OCI-LY7 (cell line): ENCODE measurements around the gene CETP.

ENCODE experiments used
- EZH2phosphoT487 ChIP-seq: fragments of 200-600 bp; sonication (generic); IDR thresholded peaks from 2 replicates; pipeline ENCODE4 v1.6.1; 2018; ENCODE audit warnings: low read depth, borderline replicate concordance, mild to moderate bottlenecking, mixed run types, antibody characterized with exemption, low read length, moderate library complexity, mixed read lengths
- TF ChIP-seq, protein P1 (sequence below): fragments of 200-600 bp; sonication (generic); conservative IDR thresholded peaks from 2 replicates; pipeline ENCODE4 v1.5.1; 2014; ENCODE audit warnings: mild to moderate bottlenecking, antibody characterized with exemption, low read length, moderate library complexity, mixed read lengths

DNA sequence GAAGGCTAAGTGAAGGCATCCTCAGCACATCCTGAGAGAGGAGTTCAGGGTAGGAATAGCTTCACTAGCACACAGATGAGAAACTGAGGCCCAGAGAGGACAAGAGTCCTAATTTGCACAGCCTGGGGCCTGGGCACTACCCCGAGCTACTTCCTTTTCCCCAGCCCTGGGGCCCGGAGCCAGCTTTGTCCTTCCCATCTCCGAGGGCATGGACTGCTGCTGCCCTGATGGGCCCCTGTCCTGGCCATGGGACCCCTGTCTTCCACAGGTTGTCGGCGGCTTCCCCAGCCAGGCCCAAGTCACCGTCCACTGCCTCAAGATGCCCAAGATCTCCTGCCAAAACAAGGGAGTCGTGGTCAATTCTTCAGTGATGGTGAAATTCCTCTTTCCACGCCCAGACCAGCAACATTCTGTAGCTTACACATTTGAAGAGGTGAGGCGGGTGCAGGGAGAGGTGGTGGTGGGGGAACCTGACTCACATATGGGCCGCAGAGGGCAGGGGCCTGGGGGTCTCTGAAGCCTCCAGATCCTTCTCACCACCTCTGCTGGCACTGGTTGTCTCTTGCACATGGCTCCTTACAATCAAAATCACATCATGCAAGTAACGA is 16.2 kb downstream of the CETP start:
- TF ChIP-seq, protein P1, sequence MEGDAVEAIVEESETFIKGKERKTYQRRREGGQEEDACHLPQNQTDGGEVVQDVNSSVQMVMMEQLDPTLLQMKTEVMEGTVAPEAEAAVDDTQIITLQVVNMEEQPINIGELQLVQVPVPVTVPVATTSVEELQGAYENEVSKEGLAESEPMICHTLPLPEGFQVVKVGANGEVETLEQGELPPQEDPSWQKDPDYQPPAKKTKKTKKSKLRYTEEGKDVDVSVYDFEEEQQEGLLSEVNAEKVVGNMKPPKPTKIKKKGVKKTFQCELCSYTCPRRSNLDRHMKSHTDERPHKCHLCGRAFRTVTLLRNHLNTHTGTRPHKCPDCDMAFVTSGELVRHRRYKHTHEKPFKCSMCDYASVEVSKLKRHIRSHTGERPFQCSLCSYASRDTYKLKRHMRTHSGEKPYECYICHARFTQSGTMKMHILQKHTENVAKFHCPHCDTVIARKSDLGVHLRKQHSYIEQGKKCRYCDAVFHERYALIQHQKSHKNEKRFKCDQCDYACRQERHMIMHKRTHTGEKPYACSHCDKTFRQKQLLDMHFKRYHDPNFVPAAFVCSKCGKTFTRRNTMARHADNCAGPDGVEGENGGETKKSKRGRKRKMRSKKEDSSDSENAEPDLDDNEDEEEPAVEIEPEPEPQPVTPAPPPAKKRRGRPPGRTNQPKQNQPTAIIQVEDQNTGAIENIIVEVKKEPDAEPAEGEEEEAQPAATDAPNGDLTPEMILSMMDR, result no peak
- no peak for TF ChIP-seq EZH2phosphoT487
